Skeletal muscle tissue (tissue), 4 donors: ENCODE measurements around the gene UTP25. TPM values are rescaled to one million over a fixed set of nuclear protein-coding genes. Genes with fewer than 3 reads are reported as not detected.
"Not testable (repeated sequence)": the region's sequence is repeated elsewhere in the genome, so short reads cannot be mapped to it uniquely, and the experiment has no call there.

Experiments
- H3K27ac ChIP-seq: one replicate; pipeline ENCODE4 v1.7.0; 2013; ENCODE audit warnings: mild to moderate bottlenecking, low read depth, low read length, inconsistent platforms
- H3K27me3 ChIP-seq, 3 donors: one replicate each; pipeline ENCODE4 v1.7.0; 2013; ENCODE audit warnings: low read length in 3 of 3; ENCODE audit not compliant: control insufficient read depth in 3 of 3, insufficient read depth in 3 of 3
- H3K36me3 ChIP-seq, 3 donors: one replicate each; pipeline ENCODE4 v1.7.0; 2013; ENCODE audit warnings: low read length in 3 of 3; ENCODE audit not compliant: control insufficient read depth in 3 of 3, insufficient read depth in 3 of 3
- H3K4me1 ChIP-seq, 3 donors: one replicate each; pipeline ENCODE4 v1.7.0; 2013; ENCODE audit warnings: low read length in 3 of 3, mild to moderate bottlenecking in 3 of 3; ENCODE audit not compliant: control insufficient read depth in 3 of 3, insufficient read depth in 3 of 3
- H3K4me3 ChIP-seq, 3 donors: one replicate each; pipeline ENCODE4 v1.7.0; 2013; ENCODE audit warnings: low read length in 3 of 3
- H3K9ac ChIP-seq, 3 donors: one replicate each; pipeline ENCODE4 v1.7.0; 2013; ENCODE audit warnings: low read length in 3 of 3, mild to moderate bottlenecking in 3 of 3, moderate library complexity in 2 of 3, low read depth in 1 of 3
- H3K9me3 ChIP-seq, 3 donors: one replicate each; pipeline ENCODE4 v1.7.0; 2013; ENCODE audit warnings: low read length in 3 of 3; ENCODE audit not compliant: control insufficient read depth in 3 of 3
- total RNA-seq: library from RNA; depleted of rRNA; stranded (reverse); fragments of >200 nt; gene quantifications from one replicate; pipeline ENCODE4 v1.2.3, GENCODE V29; 2014
- donor health status: Osteomylitis.

UTP25 gene
- total RNA-seq, 1 donor from 2014 or later = 4.7 TPM

DNA sequence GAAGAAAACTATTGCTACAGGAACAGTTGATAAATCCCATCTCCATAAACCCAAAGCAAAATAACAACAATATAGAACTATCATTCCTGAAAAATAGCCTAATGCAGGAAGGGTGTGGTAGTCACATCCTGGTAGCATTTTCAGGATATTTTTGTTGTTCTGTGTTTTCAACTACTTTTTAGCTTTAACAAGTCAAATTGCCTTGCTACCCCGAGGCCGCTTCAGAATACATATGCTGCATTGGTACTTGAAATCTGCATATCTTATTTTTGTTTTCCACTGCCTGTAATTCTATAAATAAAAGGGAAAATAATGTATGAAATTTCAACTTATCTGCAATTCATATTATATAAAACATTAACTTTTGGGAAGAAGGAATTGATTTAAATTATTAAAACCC, 73.4 kb downstream of the UTP25 start:
- no peak overlapping the region for H3K9ac ChIP-seq
- no peaks in the 10 kb centered on the region for H3K36me3 ChIP-seq
- H3K4me1 ChIP-seq = no peaks in the 10 kb centered on the region
- H3K27me3 ChIP-seq = no peaks in the 10 kb centered on the region
- no peaks in the 10 kb centered on the region for H3K9me3 ChIP-seq
- no peak overlapping the region for H3K27ac ChIP-seq
- no peak overlapping the region for H3K4me3 ChIP-seq

GRCh38 chr1:209904774-209905173, 77.0 kb downstream of the UTP25 start:
- H3K4me3 ChIP-seq, H3K27ac ChIP-seq, H3K9me3 ChIP-seq, H3K9ac ChIP-seq, H3K36me3 ChIP-seq, H3K27me3 ChIP-seq, H3K4me1 ChIP-seq: not testable (repeated sequence)

Other genes with a start within 250 kb of the UTP25 start
- not detected for gene CAMK1G, start 244.3 kb upstream of the UTP25 start, total RNA-seq
- 0.52 TPM for gene LAMB3, start 175.5 kb upstream of the UTP25 start, total RNA-seq
- 78.8 TPM for gene G0S2, start 152.6 kb upstream of the UTP25 start, total RNA-seq
- not detected for gene HSD11B1, start 123.1 kb upstream of the UTP25 start, total RNA-seq
- 1.0 TPM for gene TRAF3IP3, start 71.9 kb upstream of the UTP25 start, total RNA-seq
- gene C1orf74, start 43.4 kb upstream of the UTP25 start, total RNA-seq = 3.7 TPM
- 0.52 TPM for gene IRF6, start 21.8 kb upstream of the UTP25 start, total RNA-seq
- under 0.01 TPM for gene SYT14, start 110.2 kb downstream of the UTP25 start, total RNA-seq